Activated naive CD8-positive, alpha-beta T cell (primary cell): ENCODE data around the gene TMEM220.
"Not testable (repeated sequence)": the region's sequence is repeated elsewhere in the genome, so short reads cannot be mapped to it uniquely, and the experiment has no call there.

Experiments
- H3K27ac Mint-ChIP-seq: one replicate; pipeline ENCODE4 v1.8.0; 2021; ENCODE audit warnings: mixed read lengths
- H3K27me3 Mint-ChIP-seq: one replicate; pipeline ENCODE4 v1.8.0; 2021; ENCODE audit warnings: mixed read lengths
- H3K36me3 Mint-ChIP-seq: one replicate; pipeline ENCODE4 v1.8.0; 2021; ENCODE audit warnings: mixed read lengths
- H3K4me1 Mint-ChIP-seq: one replicate; pipeline ENCODE4 v1.8.0; 2021; ENCODE audit warnings: low read depth, mixed read lengths
- H3K4me3 Mint-ChIP-seq: one replicate; pipeline ENCODE4 v1.8.0; 2021; ENCODE audit warnings: mild to moderate bottlenecking, mixed read lengths
- H3K9me3 Mint-ChIP-seq: one replicate; pipeline ENCODE4 v1.8.0; 2021; ENCODE audit warnings: low read depth, mixed read lengths

Gene TMEM220

GRCh38 chr17:10743316-10744009 is 13.6 kb upstream of the TMEM220 start:
- H3K4me1 Mint-ChIP-seq, result peaks cover 19% of the 10 kb centered on the region
- no peaks in the 10 kb centered on the region for H3K36me3 Mint-ChIP-seq
- no peaks in the 10 kb centered on the region for H3K27me3 Mint-ChIP-seq
- no peak overlapping the region for H3K4me3 Mint-ChIP-seq
- no peaks in the 10 kb centered on the region for H3K9me3 Mint-ChIP-seq
- no peak overlapping the region for H3K27ac Mint-ChIP-seq

- H3K9me3 Mint-ChIP-seq, result no peaks in the 10 kb centered on the region
- no peak overlapping the region for H3K27ac Mint-ChIP-seq
- H3K4me1 Mint-ChIP-seq, result peaks cover 23% of the 10 kb centered on the region
- H3K36me3 Mint-ChIP-seq, result no peaks in the 10 kb centered on the region
- no peak overlapping the region for H3K4me3 Mint-ChIP-seq
- no peaks in the 10 kb centered on the region for H3K27me3 Mint-ChIP-seq
These were observed 12.6 kb upstream of the TMEM220 start for GRCh38 chr17:10742431-10742830.

GRCh38 chr17:10741416-10742135 is 11.8 kb upstream of the TMEM220 start:
- Mint-ChIP-seq H3K4me1 (peaks cover 28% of the 10 kb centered on the region), H3K9me3 (no peaks in the 10 kb centered on the region), H3K27me3 (no peaks in the 10 kb centered on the region), H3K27ac (no peak overlapping the region), H3K36me3 (no peaks in the 10 kb centered on the region), H3K4me3 (no peak overlapping the region)

GRCh38 chr17:10739386-10739785 is 9.6 kb upstream of the TMEM220 start:
- no peaks in the 10 kb centered on the region for H3K36me3 Mint-ChIP-seq
- no peak overlapping the region for H3K27ac Mint-ChIP-seq
- H3K4me3 Mint-ChIP-seq, result no peak overlapping the region
- H3K4me1 Mint-ChIP-seq, result peaks cover 16% of the 10 kb centered on the region
- H3K9me3 Mint-ChIP-seq, result no peaks in the 10 kb centered on the region
- H3K27me3 Mint-ChIP-seq, result no peaks in the 10 kb centered on the region

- H3K4me3 Mint-ChIP-seq, result no peak overlapping the region
- H3K36me3 Mint-ChIP-seq, result no peaks in the 10 kb centered on the region
- H3K27me3 Mint-ChIP-seq, result no peaks in the 10 kb centered on the region
- H3K27ac Mint-ChIP-seq, result no peak overlapping the region
- H3K4me1 Mint-ChIP-seq, result peaks cover 12% of the 10 kb centered on the region
- H3K9me3 Mint-ChIP-seq, result no peaks in the 10 kb centered on the region
These were observed 8.9 kb upstream of the TMEM220 start for GRCh38 chr17:10738521-10739258.

- peaks cover 12% of the 10 kb centered on the region for H3K4me1 Mint-ChIP-seq
- H3K4me3 Mint-ChIP-seq, result no peak overlapping the region
- no peak overlapping the region for H3K27ac Mint-ChIP-seq
- H3K27me3 Mint-ChIP-seq, result no peaks in the 10 kb centered on the region
- H3K9me3 Mint-ChIP-seq, result no peaks in the 10 kb centered on the region
- no peaks in the 10 kb centered on the region for H3K36me3 Mint-ChIP-seq
These were observed 7.9 kb upstream of the TMEM220 start for GRCh38 chr17:10737736-10738135.

GRCh38 chr17:10737168-10737622 is 7.4 kb upstream of the TMEM220 start:
- no peaks in the 10 kb centered on the region for H3K36me3 Mint-ChIP-seq
- peaks cover 12% of the 10 kb centered on the region for H3K4me1 Mint-ChIP-seq
- H3K27me3 Mint-ChIP-seq, result no peaks in the 10 kb centered on the region
- H3K4me3 Mint-ChIP-seq, result peak overlapping the region; percentile 56
- no peak overlapping the region for H3K27ac Mint-ChIP-seq
- H3K9me3 Mint-ChIP-seq, result no peaks in the 10 kb centered on the region

GRCh38 chr17:10735821-10736220 is 6.0 kb upstream of the TMEM220 start:
- Mint-ChIP-seq H3K27me3 (no peaks in the 10 kb centered on the region), H3K27ac (no peak overlapping the region), H3K9me3 (no peaks in the 10 kb centered on the region), H3K4me1 (peaks cover 14% of the 10 kb centered on the region), H3K36me3 (no peaks in the 10 kb centered on the region), H3K4me3 (no peak overlapping the region)

- Mint-ChIP-seq H3K4me3 (no peak overlapping the region), H3K9me3 (no peaks in the 10 kb centered on the region), H3K4me1 (peaks cover 19% of the 10 kb centered on the region), H3K27ac (no peak overlapping the region), H3K27me3 (no peaks in the 10 kb centered on the region), H3K36me3 (no peaks in the 10 kb centered on the region)
These were observed 5.4 kb upstream of the TMEM220 start for GRCh38 chr17:10735251-10735650.

- H3K36me3 Mint-ChIP-seq, result no peaks in the 10 kb centered on the region
- H3K4me1 Mint-ChIP-seq, result peaks cover 17% of the 10 kb centered on the region
- H3K27ac Mint-ChIP-seq, result no peak overlapping the region
- H3K9me3 Mint-ChIP-seq, result no peaks in the 10 kb centered on the region
- no peak overlapping the region for H3K4me3 Mint-ChIP-seq
- no peaks in the 10 kb centered on the region for H3K27me3 Mint-ChIP-seq
These were observed 3.8 kb upstream of the TMEM220 start for GRCh38 chr17:10733666-10734065.

GRCh38 chr17:10732121-10732520 is 2.3 kb upstream of the TMEM220 start:
- H3K9me3 Mint-ChIP-seq, H3K4me3 Mint-ChIP-seq, H3K27me3 Mint-ChIP-seq, H3K27ac Mint-ChIP-seq, H3K36me3 Mint-ChIP-seq: not testable (repeated sequence)
- H3K4me1 Mint-ChIP-seq, result peaks cover 17% of the 10 kb centered on the region

- H3K9me3 Mint-ChIP-seq, result no peaks in the 10 kb centered on the region
- no peaks in the 10 kb centered on the region for H3K36me3 Mint-ChIP-seq
- H3K4me1 Mint-ChIP-seq, result peaks cover 21% of the 10 kb centered on the region
- no peak overlapping the region for H3K4me3 Mint-ChIP-seq
- H3K27me3 Mint-ChIP-seq, result no peaks in the 10 kb centered on the region
- peak overlapping the region; percentile 87 for H3K27ac Mint-ChIP-seq
These were observed 1.6 kb upstream of the TMEM220 start for GRCh38 chr17:10731408-10731879.

- Mint-ChIP-seq H3K4me1 (peaks cover 25% of the 10 kb centered on the region), H3K4me3 (peak overlapping the region; percentile 86), H3K27ac (peak overlapping the region; percentile 86)
- H3K36me3 Mint-ChIP-seq, H3K27me3 Mint-ChIP-seq, H3K9me3 Mint-ChIP-seq: not testable (repeated sequence)
These were observed 424 bp upstream of the TMEM220 start for GRCh38 chr17:10730247-10730646.

- Mint-ChIP-seq H3K4me1 (peaks cover 25% of the 10 kb centered on the region), H3K4me3 (peak overlapping the region; percentile 30), H3K36me3 (no peaks in the 10 kb centered on the region), H3K27ac (peak overlapping the region; percentile 41), H3K9me3 (no peaks in the 10 kb centered on the region), H3K27me3 (no peaks in the 10 kb centered on the region)
These were observed 1.4 kb downstream of the TMEM220 start for GRCh38 chr17:10728331-10728892.

GRCh38 chr17:10727192-10727591 is 2.6 kb downstream of the TMEM220 start:
- no peaks in the 10 kb centered on the region for H3K9me3 Mint-ChIP-seq
- H3K4me1 Mint-ChIP-seq, result peaks cover 25% of the 10 kb centered on the region
- no peak overlapping the region for H3K4me3 Mint-ChIP-seq
- H3K36me3 Mint-ChIP-seq, result no peaks in the 10 kb centered on the region
- H3K27me3 Mint-ChIP-seq, result no peaks in the 10 kb centered on the region
- peak overlapping the region; percentile 22 for H3K27ac Mint-ChIP-seq
